Ectodermal cell (in vitro differentiated cells): ENCODE results near the gene HAS3.

Experiments used
- H3K27ac ChIP-seq: 2 replicates; pipeline ENCODE4 v1.7.0; 2013; ENCODE audit warnings: mild to moderate bottlenecking, low read depth, low read length; ENCODE audit not compliant: insufficient read depth, poor library complexity, severe bottlenecking
- H3K27me3 ChIP-seq: 2 replicates; pipeline ENCODE4 v1.7.0; 2013; ENCODE audit warnings: mild to moderate bottlenecking, low read length; ENCODE audit not compliant: insufficient read depth, control insufficient read depth, poor library complexity, severe bottlenecking
- H3K36me3 ChIP-seq: one replicate; pipeline ENCODE4 v1.7.0; 2013; ENCODE audit warnings: low read length; ENCODE audit not compliant: control insufficient read depth, insufficient read depth
- H3K4me1 ChIP-seq: one replicate; pipeline ENCODE4 v1.7.0; 2013; ENCODE audit warnings: low read length; ENCODE audit not compliant: control insufficient read depth, insufficient read depth
- H3K4me3 ChIP-seq: 2 replicates; pipeline ENCODE4 v1.7.0; 2013; ENCODE audit warnings: low read depth, low read length, control low read depth; ENCODE audit not compliant: insufficient read depth
- H3K9me3 ChIP-seq: 2 replicates; pipeline ENCODE4 v1.7.0; 2013; ENCODE audit warnings: mild to moderate bottlenecking, low read length, moderate library complexity; ENCODE audit not compliant: control insufficient read depth
- WGBS, 2 experiments: methylation state at CpG; one replicate each; pipeline ENCODE4 v1.1.7; 2013; ENCODE audit warnings: missing lambda C conversion rate in 2 of 2; 5-methylcytosine and 5-hydroxymethylcytosine counted together

Gene HAS3

DNA sequence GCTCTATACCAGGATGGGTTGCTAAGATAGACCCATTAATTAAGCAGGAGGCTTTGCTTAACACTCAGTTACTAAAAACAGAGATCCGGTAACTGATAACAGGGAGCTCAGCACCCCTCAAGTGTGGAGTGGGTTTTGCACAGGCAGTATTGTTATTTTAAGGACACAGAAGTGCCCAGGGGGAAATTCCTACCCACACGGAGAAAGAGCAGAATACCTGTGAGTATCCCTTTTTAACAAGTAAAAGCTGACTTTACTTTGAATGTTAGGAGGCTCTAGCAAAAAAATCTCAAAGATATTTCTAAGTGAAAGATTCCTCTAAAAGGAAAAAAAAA lies 32.8 kb upstream of the HAS3 start:
- no peak overlapping the region for H3K27ac ChIP-seq

DNA sequence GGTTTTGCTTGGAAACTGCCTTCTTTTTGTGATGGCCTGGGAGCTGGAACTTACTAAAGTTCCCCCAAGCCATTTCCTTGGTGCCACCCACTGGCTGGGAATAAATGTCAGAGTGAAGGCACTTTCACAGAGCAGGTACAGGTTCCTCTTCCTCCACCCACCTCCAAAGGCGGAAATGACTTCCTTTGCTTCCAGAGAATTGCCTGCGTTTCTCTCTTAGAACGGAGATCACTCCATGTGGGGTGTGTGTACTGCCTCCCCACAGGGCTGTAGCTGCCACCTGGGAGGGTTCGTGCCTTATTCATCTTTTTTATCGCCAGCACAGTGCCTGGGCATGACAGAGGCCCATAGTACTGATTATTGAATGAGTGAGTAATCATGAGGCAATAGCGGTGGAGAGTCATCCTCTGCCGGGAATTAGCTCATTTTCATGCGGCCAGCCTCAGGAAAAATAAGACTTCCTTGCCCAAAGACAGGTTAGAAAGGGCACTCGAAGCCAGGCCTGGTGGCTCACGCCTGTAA lies 32.2 kb upstream of the HAS3 start:
- WGBS, 2 experiments: 67 to 72% methylated on average over 10 of the region's 10 CpGs
- no peak overlapping the region for H3K4me3 ChIP-seq
- no peaks in the 10 kb centered on the region for H3K36me3 ChIP-seq
- H3K27ac ChIP-seq: no peak overlapping the region
- H3K4me1 ChIP-seq: peaks cover 18% of the 10 kb centered on the region
- no peaks in the 10 kb centered on the region for H3K9me3 ChIP-seq
- H3K27me3 ChIP-seq: no peaks in the 10 kb centered on the region

More for the DNA sequence above, 32.8 kb upstream of the HAS3 start:
- H3K36me3 ChIP-seq: no peaks in the 10 kb centered on the region
- H3K4me3 ChIP-seq: no peak overlapping the region
- 35 to 41% methylated on average over 2 of the region's 2 CpGs for WGBS, 2 experiments
- no peaks in the 10 kb centered on the region for H3K27me3 ChIP-seq
- H3K9me3 ChIP-seq: no peaks in the 10 kb centered on the region
- H3K4me1 ChIP-seq: peaks cover 18% of the 10 kb centered on the region

DNA sequence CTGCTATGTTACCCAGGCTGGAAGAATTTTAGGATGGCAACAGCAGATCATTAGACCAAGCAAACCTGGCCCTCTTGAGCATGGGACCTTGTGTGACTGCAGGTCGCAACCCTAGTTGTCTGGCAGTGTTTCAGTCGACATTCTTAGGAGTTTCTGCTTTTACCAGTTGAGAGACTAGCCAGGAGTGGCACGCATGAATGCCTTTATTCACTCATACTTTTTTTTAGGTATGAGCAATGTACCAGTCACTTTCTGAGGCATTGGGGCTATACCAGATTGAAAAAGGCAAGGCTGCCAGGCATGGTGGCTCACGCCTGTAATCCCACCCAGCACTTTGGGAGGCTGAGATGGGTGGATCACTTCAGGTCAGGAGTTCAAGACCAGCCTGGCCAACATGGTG lies 28.2 kb upstream of the HAS3 start:
- WGBS, 2 experiments: 80 to 81% methylated on average over 4 of the region's 4 CpGs
- Histone ChIP-seq H3K36me3 (no peaks in the 10 kb centered on the region), H3K27me3 (no peaks in the 10 kb centered on the region), H3K4me1 (peaks cover 11% of the 10 kb centered on the region), H3K4me3 (no peak overlapping the region), H3K9me3 (no peaks in the 10 kb centered on the region), H3K27ac (no peak overlapping the region)

DNA sequence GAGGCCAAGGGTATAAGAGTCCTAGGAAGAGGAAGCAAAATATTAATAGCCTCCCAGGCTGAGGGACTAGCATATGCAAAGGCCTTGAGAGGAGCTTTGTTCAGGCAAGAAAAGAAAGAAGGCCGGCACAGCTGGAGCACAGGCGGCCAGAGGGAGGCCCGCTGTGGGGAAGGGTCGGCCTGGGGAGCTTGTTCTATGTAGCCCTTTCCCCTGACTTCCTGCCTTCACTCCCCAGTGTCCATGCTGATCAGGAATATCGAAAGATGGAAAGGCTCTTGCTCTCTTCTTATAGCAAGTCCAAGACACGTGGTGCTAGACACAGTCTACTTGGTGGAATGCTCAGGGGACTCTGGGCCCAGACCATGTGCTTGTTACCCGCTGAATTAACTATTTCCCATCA lies 27.4 kb upstream of the HAS3 start:
- no peaks in the 10 kb centered on the region for H3K36me3 ChIP-seq
- no peak overlapping the region for H3K27ac ChIP-seq
- WGBS, 2 experiments: 6 to 8% methylated on average over 7 of the region's 7 CpGs
- no peaks in the 10 kb centered on the region for H3K9me3 ChIP-seq
- H3K4me1 ChIP-seq: peaks cover 3% of the 10 kb centered on the region
- no peaks in the 10 kb centered on the region for H3K27me3 ChIP-seq
- H3K4me3 ChIP-seq: no peak overlapping the region

DNA sequence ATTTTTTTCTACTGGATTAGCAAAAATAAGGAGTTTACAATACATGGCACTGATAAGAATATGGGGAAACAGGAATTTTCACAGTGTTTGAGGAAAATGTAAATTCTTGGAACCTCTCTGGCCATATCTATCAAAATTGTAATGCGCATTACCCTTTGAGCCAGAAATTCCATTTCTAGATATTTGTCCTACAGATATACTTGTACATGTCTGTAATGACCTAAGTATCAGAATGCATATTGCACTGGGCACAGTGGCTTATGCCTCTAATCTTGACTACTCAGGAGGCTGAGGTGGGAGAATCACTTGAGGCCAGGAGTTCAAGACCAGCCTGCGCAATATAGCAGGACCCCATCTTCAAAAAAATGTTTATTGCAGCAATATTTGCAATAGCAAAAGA lies 25.8 kb upstream of the HAS3 start:
- H3K4me1 ChIP-seq: no peaks in the 10 kb centered on the region
- no peaks in the 10 kb centered on the region for H3K36me3 ChIP-seq
- no peaks in the 10 kb centered on the region for H3K9me3 ChIP-seq
- H3K27me3 ChIP-seq: no peaks in the 10 kb centered on the region
- WGBS, 2 experiments: 93 to 100% methylated on average over 2 of the region's 2 CpGs
- H3K27ac ChIP-seq: no peak overlapping the region
- no peak overlapping the region for H3K4me3 ChIP-seq

DNA sequence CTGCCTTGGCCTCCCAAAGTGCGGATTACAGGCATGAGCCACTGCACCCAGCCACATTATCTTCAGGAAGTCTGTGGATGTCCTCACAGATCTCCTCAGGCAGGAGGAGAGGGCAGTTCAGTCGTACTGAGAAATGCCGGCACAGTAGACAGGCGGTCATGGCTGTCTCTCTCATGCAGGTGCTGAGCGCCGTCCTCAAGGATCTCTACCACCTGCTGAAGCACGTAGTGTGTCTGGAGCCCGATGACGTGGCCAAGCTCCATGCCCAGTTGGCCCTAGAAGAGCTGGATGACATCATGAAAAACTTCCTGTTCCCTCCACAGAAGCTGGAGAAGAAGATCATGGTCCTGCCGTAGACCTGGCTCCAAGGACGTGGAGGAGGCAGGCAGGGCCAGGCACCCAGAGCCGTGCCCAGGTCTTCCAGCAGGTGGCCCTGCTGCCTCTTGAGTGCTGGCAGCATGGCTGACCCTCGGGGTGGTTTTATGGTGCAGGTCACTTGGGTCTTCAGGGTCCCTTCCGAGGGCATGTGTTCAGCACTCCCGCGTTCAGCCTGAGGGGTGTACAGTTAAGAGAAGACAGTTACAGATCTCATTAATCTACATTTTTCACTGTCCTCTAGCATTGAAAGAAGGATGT lies 22.0 kb upstream of the HAS3 start:
- WGBS, 2 experiments: 94 to 95% methylated on average over 13 to 16 of the region's 16 CpGs
- Histone ChIP-seq H3K27me3 (no peaks in the 10 kb centered on the region), H3K27ac (no peak overlapping the region)

DNA sequence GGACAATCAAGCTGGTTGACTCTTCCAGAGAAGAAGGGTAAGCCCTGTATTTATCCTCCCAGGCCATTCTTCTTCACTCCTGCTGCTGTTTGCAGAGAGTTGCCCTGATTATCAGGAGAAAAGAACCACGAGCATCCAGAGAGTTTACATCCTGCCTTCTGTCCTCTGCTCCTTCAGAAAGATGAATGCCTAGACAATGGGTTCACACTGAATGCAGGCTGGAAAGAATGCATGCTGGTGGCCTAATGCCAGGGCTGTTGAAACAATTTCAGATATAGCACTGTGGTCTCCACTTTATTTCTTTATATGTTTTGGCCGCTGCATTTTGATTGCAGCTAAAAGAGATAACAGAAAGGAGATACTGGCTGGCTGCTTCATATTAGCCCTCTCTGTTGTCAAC lies 21.2 kb upstream of the HAS3 start:
- WGBS, 2 experiments: 54% methylated on average over 2 of the region's 2 CpGs
- no peaks in the 10 kb centered on the region for H3K4me1 ChIP-seq
- no peak overlapping the region for H3K4me3 ChIP-seq
- H3K36me3 ChIP-seq: no peaks in the 10 kb centered on the region
- H3K27ac ChIP-seq: no peak overlapping the region
- H3K27me3 ChIP-seq: no peaks in the 10 kb centered on the region
- H3K9me3 ChIP-seq: no peaks in the 10 kb centered on the region

More for the DNA sequence above, 22.0 kb upstream of the HAS3 start:
- Histone ChIP-seq H3K36me3 (no peaks in the 10 kb centered on the region), H3K9me3 (no peaks in the 10 kb centered on the region), H3K4me1 (no peaks in the 10 kb centered on the region), H3K4me3 (no peak overlapping the region)

DNA sequence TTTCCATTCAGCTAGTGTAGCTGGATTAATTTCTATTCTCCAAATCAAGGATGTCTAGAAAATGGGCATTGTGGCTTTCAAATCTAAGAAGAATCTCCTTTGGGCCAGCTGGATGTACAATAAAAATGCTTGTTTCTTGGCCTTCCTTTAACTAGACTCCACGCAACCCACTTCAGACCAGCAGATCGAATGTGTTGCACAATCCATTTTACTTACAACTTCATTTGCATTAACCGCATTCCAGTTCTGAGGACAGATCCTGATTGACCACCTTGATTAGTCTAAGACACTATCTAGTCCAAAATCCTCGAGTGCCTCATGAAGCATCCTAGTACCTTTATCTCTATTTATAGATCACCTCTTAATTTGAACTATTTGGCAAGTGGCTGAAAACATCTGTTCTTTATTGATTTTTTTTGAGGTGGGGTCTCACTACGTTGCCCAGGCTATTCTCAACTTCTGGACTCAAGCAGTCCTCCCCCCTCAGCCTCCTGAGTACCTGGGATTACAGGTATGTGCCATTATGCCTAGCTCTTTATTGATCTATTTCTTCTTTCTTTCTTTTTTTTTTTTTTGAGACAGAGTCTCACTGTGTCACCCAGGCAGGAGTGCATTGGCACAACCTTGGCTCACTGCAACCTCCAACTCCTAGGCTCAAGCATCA lies 20.3 kb upstream of the HAS3 start:
- no peak overlapping the region for H3K27ac ChIP-seq
- peaks cover 7% of the 10 kb centered on the region for H3K4me1 ChIP-seq
- no peaks in the 10 kb centered on the region for H3K27me3 ChIP-seq
- no peak overlapping the region for H3K4me3 ChIP-seq
- H3K9me3 ChIP-seq: no peaks in the 10 kb centered on the region
- 95% methylated on average over 5 of the region's 5 CpGs for WGBS, 2 experiments
- H3K36me3 ChIP-seq: no peaks in the 10 kb centered on the region

DNA sequence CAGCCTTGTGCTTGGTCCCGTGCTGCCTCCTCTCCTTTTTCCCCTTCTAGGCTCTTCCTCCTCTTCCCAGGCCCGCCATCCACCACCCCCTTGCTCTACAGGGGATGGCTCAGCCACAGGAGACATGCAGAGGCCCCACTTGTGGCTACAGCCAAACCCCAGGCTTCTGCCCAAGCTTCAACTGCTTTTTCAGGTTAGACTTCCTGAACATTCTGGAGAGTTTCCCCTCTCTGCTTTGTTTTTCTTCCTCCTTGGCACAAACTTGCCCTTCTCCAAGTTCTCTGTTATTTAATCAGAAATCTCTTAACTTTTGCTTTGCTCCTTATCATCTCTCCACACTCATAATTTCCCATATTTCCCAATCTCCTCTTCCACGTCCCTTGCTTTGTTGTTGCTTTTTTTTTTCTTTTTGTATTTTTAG lies 18.3 kb upstream of the HAS3 start:
- Histone ChIP-seq H3K4me3 (no peak overlapping the region), H3K27me3 (no peaks in the 10 kb centered on the region), H3K27ac (no peak overlapping the region), H3K9me3 (no peaks in the 10 kb centered on the region), H3K4me1 (peaks cover 7% of the 10 kb centered on the region), H3K36me3 (no peaks in the 10 kb centered on the region)
- 80 to 85% methylated on average over 3 of the region's 3 CpGs for WGBS, 2 experiments

DNA sequence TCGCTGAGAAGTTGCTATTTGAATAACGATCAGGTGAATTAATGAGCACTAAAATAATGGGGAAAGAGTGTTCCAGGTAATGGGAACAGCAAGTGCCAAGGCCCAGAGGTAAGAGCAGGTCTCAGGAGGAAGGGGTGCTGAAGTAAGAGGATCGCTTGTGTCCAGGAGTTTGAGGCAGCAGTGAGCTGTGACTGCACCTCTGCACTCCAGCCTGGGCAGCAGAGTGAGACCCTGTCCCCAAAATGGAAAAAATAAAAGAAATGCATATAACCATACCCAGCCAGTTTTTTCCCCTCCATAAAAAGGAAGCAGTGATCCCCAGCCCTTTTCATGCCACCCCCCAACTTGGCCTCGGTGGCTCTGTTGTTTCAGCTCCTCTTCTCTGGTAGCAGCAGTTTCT lies 16.8 kb upstream of the HAS3 start:
- Histone ChIP-seq H3K27ac (no peak overlapping the region), H3K36me3 (no peaks in the 10 kb centered on the region), H3K9me3 (no peaks in the 10 kb centered on the region), H3K4me3 (no peak overlapping the region), H3K4me1 (peaks cover 7% of the 10 kb centered on the region), H3K27me3 (no peaks in the 10 kb centered on the region)
- 89 to 95% methylated on average over 4 of the region's 4 CpGs for WGBS, 2 experiments
